ENCODE results near the gene FOXC1.

Gene FOXC1

DNA sequence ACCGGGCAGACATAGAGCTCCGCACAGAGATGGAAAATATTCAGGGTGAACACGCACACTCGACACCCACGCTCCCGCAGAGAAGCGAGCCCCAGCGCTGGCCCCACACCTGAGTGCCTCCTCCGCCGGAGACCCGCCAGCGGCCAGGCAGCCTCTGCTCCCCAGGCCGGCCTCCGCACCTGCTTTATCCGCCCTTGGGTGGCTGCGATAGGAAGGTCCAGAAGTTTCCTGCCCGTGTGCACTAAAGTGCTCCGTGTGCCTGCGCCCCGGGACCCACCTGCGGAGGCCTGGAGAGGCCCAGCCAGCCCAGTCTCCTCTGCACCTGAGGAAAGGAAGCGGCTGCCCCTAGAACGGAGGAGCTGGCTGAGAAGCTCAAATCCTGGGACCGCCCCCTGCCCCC, 10.8 kb upstream of the FOXC1 start:
- DNase-seq (ENCODE audit: low read depth in 3 of 3, low spot score in 1 of 3): no peak

DNA sequence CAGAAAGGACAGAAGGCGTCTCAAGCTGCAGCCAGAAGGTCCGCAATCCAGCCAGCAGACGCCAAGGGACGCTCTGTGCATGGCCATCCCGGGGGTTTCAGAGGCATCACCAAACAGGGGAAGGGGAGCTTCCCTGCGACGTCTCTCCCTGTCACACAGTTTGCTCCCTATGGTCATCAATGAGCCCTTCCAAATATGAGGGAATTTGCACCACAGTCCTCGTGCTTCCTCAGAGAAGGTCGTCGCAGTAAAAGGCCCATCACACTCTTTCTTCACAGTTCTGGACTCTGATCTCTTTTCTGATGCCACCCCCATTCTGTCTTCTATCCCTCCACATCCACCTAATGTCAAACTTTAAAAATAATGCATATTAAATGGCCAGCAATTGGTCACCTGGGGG, 10.2 kb upstream of the FOXC1 start:
- no peak for DNase-seq (ENCODE audit: low read depth in 3 of 3, low spot score in 1 of 3)

GRCh38 chr6:1600063-1600763, 9.5 kb upstream of the FOXC1 start:
- no peak for DNase-seq (ENCODE audit: low read depth in 3 of 3, low spot score in 1 of 3)

DNA sequence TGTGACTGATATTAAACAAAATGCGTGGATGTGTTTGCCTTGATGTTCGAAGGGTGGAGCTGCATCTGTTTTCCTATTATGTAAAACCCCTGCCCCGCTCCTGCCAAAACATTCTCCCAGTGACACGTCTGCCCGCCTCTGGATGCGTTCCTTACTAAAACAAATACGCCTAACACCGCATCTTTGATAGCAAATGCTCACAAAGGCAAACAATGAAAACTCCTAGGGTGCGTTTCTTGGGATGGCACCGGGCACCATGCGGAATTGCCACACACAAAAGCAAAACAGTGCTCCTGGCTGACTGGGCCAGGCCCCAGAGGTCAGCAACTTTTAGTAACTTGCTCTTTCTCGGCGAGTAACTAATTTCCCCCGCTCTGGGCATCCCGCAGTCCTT, 9.0 kb upstream of the FOXC1 start:
- no peak for DNase-seq (ENCODE audit: low read depth in 3 of 3, low spot score in 1 of 3)

- DNase-seq (ENCODE audit: low read depth in 3 of 3, low spot score in 1 of 3): no peak
Observed at GRCh38 chr6:1601158-1602048, 8.3 kb upstream of the FOXC1 start.

DNA sequence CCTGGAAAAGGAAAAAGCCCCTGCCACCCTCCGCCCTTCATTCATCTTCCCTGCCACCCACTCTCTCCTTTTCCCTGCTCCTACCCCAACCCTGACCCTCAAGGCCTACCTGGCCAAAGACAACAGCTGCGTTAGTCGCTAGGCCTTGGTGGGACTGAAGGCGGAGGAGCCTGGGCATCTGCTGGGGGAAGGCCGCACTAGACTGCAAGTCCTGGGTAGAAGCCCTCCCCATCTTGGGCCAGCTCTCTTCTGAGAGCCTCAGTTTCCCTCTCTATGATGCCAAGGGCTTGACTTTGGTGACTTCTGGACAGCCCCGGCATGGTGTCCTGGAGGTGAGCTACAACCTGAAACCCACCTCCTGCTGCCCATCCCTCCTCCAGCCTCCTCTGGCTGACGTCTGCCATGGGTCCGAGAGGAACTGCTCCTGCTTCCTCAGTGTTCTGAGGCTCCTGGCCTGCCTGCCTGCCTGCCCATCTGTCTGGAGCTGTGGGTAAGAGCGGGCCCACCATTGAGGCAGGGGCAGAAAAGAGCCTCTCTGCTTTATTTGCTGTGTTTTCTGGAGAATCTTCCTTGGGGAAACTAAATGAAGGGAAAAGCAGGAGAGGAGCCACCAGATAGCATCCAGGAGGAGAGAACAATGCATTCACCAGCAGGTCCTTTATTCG, 7.5 kb upstream of the FOXC1 start:
- DNase-seq (ENCODE audit: low read depth in 3 of 3, low spot score in 1 of 3): no peak

- DNase-seq (ENCODE audit: low read depth in 3 of 3, low spot score in 1 of 3): no peak
Observed at GRCh38 chr6:1603708-1604107, 6.0 kb upstream of the FOXC1 start.

- peak in 2 of 3 donors; percentile 36 to 70 for DNase-seq (ENCODE audit: low read depth in 3 of 3, low spot score in 1 of 3)
Observed at GRCh38 chr6:1604158-1605003, 5.3 kb upstream of the FOXC1 start.

DNA sequence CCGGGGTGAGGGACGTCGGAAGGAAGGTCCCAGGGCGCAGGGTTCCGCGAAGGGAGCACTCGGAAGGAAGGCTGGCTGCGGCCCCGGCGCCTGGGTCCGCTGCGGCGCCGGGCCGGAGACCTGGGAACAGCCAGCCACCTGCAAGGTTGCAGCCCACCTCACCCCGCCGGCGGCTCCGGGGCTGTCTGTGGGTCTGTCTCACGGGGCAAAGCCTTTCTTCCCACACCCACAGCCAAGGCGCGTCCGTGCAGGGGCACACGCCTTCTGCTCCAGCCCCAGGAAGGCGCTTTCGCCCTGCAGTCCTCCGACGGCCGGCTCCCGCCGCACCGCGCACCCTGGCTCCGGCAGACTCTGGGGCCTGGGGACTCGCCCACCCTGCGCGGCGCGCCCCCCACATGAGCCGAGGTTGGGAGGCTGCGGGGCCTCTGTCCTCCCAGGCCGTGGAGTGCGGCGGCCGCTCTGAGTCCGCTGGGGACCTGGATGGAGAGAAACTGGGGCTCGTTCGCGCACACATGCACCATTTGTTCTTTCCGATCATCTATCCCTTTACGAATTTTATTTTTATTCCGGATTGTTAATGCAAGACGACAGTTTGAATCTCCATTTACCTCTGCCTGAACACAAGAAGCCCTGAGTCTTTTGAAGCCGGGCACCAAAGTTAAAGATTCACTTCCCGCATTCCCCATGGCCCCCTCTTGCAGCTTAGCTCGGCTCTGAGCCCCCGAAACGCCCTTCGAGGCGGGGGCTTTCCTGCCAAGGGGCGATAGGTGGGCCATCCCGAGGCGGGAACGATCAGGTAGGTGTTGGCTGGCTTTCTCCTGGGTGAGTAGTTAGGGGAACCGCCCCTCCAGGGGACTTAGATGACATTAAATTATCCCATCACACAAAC, 4.5 kb upstream of the FOXC1 start:
- no peak for DNase-seq (ENCODE audit: low read depth in 3 of 3, low spot score in 1 of 3)

DNA sequence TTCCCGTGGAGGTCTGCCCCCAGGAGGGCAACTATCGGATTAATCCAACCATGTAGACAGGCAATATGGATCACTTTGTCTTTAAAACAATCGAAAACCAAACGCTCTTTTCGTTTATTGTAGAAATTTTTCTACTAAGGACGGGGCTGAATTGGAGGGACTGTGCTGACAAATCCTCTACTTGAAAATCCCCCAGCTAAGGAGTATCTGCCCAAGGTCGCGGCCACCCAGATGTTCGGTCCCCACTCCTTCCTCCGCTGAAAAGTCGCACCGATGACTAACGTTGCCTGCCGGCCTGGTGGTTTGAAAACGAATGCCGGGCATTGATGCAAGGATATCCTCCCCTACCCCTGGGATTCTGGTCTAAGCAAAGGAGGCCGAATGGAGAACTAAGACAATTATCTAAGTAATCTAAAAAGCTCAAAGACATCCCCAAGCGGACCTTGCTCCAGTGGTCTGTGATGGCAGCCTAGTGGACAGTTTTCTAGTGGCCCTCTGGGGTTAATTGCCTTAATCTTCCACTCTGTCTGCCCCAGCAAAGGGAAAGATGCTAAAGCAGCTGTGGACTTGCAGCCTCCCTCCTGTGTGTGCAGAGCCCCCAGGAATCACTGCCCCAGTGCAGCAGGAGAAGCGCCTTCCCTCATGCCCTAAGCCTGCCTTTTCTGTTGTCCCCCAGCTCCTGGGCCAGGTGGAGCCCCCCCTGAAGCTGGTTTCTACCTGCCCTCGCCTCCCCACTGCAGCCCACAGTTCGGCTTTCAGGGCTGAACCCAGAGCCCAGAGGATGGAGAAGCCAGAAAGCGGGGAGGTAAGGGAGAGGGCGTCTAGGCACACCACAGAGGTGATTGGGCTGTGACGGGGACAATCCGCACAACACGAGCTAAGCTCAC, 3.6 kb upstream of the FOXC1 start:
- DNase-seq (ENCODE audit: low read depth in 3 of 3, low spot score in 1 of 3): no peak

- DNase-seq (ENCODE audit: low read depth in 3 of 3, low spot score in 1 of 3): no peak
Observed at GRCh38 chr6:1606780-1607515, 2.8 kb upstream of the FOXC1 start.

- no peak for DNase-seq (ENCODE audit: low read depth in 3 of 3, low spot score in 1 of 3)
Observed at GRCh38 chr6:1607516-1608221, 2.0 kb upstream of the FOXC1 start.

DNA sequence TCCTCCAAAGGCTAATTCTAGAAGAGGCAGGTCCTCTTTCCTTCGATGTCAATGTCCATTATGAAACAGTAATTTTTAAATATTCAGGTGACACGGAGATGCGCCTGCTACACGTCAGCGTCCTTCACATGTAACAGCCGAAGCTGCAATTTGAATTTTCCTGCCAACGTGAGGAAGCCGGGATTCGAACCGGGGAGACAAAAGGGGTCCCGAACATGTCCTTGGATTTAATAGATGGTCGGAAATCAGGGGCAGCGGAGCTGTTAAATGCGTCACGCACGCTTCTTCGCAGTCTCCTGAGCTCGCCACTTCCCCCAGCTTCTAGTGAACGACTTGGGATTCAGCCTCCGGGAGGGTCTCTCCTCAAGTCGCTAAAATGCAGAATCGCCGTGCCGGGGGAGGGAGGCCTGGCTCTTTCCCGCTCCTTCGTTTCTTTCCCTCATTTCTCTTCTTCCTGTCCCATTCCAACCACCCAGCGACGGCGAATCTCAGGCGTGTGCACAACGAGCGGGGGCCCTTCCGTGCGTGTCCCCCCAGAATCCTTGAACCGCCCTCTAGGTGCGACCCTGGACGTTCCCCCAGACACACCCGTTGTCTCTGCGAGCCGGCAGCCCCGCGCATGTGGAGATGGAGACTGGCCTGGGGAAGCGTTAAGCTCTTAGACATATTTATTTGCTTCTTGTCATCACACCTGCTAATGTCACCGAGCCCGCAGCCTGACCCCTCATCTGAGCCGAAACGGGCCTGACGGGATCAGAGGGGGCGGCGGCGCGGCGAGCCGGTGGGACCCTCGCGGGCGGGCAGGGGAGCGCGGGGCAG, 1.3 kb upstream of the FOXC1 start:
- no peak for DNase-seq (ENCODE audit: low read depth in 3 of 3, low spot score in 1 of 3)

- DNase-seq (ENCODE audit: low read depth in 3 of 3, low spot score in 1 of 3): no peak
Observed at GRCh38 chr6:1609041-1609647, 571 bp upstream of the FOXC1 start.

DNA sequence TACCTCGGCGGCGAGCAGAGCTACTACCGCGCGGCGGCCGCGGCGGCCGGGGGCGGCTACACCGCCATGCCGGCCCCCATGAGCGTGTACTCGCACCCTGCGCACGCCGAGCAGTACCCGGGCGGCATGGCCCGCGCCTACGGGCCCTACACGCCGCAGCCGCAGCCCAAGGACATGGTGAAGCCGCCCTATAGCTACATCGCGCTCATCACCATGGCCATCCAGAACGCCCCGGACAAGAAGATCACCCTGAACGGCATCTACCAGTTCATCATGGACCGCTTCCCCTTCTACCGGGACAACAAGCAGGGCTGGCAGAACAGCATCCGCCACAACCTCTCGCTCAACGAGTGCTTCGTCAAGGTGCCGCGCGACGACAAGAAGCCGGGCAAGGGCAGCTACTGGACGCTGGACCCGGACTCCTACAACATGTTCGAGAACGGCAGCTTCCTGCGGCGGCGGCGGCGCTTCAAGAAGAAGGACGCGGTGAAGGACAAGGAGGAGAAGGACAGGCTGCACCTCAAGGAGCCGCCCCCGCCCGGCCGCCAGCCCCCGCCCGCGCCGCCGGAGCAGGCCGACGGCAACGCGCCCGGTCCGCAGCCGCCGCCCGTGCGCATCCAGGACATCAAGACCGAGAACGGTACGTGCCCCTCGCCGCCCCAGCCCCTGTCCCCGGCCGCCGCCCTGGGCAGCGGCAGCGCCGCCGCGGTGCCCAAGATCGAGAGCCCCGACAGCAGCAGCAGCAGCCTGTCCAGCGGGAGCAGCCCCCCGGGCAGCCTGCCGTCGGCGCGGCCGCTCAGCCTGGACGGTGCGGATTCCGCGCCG, 994 bp downstream of the FOXC1 start:
- no peak for DNase-seq (ENCODE audit: low read depth in 3 of 3, low spot score in 1 of 3)

GRCh38 chr6:1611322-1611571, 1.5 kb downstream of the FOXC1 start:
- no peak for DNase-seq (ENCODE audit: low read depth in 3 of 3, low spot score in 1 of 3)

Data from stimulated activated CD4-positive, alpha-beta T cell treated with anti-CD3 and anti-CD28 coated beads, TNF-alpha, amount 100 ng/mL, for 1 hour (primary cell).